Glomerular endothelial cell (primary cell): ENCODE data around the gene KANSL3. TPM values are rescaled to one million over a fixed set of nuclear protein-coding genes. Genes with fewer than 3 reads are reported as not detected.

Experiments used
- DNase-seq: peaks from one replicate; pipeline ENCODE4 v3.0.0-alpha.2; 2011; ENCODE audit warnings: low read depth, low spot score; ENCODE audit errors: extremely low read depth
- total RNA-seq: library from RNA; depleted of rRNA; stranded (reverse); fragments of >200 nt; gene quantifications from 2 replicates; pipeline ENCODE4 v1.2.3, GENCODE V29; 2015

The KANSL3 gene
- total RNA-seq, 1 donor from 2014 or later: 27.4 TPM

DNA sequence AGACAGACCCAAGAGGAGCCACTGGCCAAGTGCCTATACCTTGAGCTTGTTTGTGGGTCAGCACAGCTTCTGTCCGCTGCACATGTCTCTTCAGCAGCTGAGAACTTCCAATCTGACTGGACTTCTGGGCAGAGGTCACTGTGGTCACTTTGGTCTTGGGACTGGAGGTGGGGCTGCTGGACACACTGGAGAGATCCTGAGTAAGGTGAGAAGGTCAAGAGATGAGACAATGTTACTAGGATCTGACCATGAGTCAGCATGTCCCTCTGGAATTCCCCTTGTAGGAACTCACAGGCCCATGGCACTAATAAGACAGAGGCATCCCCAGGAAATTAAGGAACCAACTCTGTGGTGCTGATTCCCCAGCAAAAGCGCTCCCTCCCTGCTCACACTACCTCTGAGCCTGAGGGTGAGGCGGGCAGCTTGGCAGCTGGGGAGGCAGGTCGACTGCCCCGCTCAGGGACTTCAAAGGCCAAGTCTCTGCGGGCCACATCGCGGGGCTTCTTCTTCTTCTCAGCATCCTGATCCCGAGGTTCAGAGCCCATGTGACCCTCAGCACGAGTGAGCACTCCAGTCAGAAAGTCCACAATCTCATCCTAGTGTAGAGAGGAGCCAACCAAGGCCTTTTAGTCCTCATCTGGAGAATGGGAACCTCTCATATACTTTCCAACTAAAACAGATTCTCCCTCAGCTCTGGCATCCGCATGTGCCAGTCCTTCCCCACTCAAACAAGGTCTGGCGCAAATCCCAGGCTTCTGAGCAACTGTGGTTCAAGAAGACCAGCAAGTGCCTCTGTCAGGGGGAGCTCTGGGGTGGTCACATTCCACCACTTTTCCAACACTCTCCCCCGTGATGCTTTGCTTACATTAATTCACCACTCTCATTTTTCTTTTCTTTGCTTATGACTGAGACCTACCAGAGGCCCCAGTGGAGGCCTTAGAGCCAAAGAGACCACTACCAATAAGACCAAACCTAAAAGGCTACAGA, 29.4 kb downstream of the KANSL3 start:
- DNase-seq: no peak

DNA sequence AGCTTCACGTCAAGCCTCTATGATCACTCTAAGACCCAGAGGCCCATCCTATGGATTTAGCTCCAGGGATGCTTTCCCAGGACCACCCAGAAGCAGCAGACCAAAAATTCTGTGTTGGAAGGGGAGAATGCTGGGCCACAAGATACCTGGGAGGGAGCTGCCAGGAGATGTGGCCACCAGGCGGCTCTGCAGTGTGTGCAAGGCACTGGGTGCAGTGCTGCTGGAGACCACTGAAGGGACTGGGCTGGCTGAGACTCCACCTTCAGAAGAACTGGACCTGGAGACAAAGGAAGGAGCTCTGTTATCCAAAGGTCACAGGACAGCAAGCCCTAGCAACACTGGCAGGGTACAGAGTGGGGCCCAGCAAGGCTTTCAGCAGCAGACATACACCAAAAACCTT, 34.0 kb downstream of the KANSL3 start:
- DNase-seq: no peak

DNA sequence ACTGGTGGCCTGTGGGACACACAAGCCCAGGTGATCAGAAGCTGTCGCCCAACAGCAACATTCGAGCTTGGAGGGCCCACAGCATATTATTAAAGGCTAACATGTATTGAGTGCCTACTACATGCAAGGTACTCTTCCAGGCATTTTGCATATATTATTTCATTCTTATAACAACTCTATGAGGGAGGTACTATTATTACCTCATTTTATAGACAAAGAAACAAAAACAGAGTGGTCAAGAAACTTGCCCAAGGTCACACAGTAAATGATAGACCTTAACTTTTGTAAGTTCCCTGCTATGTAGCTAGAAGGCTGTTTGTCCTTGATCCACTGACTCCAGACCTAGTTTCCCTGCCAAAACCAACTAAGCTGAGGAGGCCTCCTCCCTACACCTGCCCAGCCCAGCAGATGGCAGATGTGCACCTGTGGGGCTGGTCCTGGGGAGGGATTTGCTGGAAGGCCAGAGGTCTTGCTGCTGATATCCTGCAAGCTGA, 35.7 kb downstream of the KANSL3 start:
- DNase-seq: no peak

DNA sequence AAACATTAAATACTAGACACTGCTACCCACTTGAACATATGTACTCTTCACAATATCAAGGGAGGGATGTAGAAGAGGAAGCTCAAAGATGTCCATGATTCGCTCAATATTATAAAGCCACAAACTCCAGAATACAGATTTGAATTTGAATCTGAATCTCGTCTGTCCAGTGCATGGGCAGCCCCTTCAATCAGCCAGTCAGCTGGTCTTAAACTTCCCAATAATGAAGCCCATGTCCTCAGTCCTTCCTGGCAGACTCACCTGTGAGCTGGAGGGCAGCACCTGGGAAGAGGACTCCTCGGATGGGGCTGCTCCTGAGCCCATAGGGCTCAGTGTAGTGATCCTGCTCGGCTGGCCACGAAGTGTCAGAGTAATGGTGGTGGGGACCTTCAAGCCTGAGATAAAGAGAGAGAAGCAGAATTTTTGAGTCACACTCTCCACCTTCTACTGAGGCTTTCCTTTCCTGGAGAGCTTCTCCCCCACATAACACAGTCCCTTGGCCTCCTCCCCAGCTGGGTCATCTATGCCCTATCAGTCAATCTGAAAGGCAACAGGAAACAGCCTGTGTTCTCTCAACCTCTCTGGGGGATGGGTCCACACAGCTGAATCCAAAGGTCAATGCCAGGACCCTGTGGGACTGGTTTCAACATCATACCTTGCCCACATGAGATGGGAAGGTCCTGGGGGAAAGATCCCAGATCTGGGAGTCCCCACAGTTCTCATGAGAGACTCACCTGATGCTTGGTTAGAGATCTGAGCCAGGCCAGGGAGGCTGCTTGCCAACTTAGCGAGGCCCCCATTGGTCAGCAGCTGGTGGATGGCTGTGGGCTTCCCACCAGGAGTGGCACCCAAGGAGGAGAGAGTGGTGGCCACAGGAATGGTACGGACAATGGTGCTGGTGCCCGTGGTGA, 36.5 kb downstream of the KANSL3 start:
- no peak for DNase-seq

DNA sequence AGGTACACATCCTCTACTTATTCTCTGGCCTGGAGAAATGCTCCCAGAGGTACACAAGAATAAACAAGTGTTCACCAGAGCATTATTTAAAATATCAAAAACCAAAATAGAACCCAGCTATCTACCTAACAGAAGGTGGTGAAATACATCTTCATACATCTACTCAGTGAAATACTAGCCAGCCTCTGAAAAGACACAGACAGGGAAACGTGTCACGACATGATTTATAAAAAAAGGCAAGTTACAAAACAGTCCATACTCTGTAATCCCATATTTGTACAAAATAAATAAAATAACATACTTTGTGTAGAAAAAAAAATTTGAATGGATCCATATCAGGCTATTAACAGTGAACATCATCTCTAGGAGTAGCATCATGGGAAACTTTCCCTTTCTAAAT, 38.2 kb downstream of the KANSL3 start:
- DNase-seq: no peak

DNA sequence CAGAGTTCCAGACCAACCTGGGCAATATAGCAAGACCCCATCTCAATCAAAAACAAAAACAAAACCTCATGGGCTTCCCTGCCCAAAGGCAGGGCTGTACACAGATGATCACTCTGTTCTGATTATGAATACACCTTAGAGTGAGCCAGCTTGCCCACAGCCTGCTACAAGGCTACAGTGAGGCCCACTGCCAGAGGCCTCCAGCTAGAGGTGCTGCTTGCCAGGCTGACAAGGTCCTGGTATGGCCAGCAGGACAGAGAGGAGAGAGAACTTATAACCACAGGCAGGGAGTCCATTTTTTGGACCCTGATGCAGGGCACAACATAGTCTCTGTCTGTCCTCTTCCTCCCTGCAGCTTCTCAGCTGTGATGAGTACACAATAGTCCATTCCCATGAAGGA, 41.5 kb downstream of the KANSL3 start:
- no peak for DNase-seq

DNA sequence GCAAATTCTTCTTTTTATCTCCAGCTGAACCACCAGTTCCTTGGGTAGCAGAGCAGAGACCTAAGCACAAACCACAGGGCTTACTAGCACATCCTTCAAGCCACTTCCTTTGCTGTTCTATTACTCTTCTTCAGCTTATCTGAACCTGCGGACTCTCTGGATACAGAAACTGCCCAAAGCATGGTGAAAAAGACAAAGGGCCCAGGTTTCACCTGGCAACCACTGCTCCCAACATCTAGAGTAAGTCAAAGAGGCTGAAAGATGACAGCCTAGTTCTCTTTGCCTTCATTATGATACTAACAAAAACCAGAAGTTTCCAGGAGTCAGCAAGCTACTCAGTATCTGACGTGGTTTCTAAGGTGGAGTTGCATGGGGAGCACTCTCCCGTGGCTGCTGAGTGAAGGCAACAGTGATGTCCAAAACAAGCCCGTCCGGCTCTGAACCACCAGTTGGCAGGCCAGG, 43.4 kb downstream of the KANSL3 start:
- no peak for DNase-seq

DNA sequence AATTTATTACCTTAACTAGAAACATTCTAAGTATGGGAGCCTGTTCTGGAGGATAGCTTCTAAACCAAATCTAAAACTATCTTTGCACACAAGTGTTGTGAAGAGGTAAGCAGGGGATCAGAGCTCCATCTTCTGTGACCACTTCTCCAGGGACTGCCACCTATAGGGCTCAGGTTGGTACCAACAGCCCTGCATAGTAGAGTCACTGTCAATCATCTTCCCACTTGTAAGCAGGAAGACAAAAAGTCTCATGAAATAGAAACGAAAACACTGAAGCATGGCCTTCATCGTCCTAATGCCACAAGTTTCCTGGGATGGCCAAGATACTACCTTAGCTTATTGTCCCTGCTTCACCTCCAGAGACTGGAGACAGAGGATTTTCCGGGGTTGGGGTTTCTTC, 43.8 kb downstream of the KANSL3 start:
- DNase-seq: no peak

DNA sequence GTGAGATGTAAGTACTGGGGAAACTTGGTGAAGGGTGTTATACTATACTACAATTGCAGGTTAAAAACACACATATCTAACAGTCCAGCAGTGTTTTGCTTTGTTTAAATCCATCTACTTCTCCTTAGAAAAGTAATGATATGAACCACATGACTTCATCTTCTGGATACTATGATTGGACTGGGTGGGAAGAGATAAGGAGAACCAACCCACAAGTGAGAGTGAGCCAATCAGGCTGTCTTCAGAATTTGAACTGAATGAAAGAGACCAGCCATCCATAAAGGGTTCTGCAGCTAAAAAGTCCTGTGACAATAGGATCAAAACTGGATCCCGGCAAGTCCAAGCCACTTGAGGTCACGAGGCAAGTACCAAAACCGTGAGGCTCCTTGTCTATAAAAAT, 46.6 kb downstream of the KANSL3 start:
- no peak for DNase-seq

DNA sequence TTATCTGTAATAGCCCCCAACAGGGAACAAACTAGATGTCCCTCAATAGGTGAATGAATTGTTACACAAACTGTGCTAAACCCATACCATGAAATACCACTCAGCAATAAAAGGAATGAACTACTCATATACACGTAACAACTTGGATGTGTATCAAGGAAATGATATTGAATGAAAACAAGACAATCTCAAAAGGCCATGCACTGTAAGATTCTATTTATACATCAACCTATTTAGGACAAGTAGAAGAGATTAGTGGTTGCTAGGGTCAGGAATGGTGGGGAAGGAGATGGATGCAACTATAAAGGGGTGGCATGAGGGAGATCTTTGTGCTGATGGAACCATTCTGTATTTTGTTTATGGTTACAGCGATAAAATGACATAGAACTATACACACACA, 47.1 kb downstream of the KANSL3 start:
- no peak for DNase-seq

DNA sequence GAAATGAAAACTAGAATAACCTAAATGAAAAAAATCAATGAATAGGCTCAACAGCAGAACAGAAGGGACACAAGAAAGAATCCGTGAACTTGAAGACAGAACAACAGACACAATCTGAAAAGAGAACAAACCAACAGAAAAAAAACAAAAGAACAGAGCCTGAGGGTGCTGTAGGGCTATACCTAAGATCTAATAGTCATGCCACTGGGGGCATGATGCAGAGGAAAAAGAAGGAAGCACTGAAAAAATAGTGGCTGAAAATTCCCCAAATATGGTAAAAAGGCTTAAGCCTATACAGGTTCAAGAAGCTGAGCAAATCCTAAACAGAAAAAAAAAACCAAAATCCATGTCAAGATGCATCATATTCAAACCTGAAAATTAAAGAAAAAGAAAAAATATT, 50.3 kb downstream of the KANSL3 start:
- no peak for DNase-seq

DNA sequence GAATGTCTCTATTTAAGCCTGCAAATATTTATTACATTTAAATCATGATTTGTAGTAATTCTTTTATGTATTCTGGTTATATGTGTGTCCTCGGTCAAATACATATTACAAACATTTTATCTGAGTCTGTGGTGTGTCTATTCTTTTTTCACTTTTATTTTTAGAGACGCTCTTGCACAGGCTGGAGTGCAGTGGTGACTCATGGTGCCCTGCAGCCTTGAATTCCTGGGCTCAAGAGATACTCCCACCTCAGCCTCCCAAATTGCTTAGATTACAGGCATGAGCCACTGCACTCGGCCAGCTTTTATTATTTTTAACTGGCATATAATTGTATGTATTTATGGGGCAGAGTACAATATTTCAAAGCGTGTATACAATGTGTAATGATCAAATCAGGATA, 54.1 kb downstream of the KANSL3 start:
- DNase-seq: no peak

DNA sequence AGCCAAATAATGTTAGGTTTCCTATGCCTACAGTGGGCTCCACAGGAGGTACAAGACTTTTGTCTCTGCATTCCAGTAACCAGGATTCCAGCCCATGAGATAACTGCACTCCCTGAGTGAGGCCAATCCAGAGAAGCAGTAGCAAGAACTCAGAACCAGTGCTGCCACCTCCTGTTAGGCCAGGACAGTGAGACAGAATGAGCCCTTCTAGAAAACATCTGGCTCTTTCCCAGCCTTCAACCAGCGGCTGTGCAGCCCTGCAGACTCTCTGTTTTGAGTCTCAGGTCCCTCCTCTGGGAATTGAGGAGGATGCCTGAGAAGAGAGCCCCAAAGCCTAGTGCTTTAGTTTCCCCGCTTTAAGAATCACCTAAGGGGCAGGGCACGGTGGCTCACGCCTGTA, 57.3 kb downstream of the KANSL3 start:
- no peak for DNase-seq

DNA sequence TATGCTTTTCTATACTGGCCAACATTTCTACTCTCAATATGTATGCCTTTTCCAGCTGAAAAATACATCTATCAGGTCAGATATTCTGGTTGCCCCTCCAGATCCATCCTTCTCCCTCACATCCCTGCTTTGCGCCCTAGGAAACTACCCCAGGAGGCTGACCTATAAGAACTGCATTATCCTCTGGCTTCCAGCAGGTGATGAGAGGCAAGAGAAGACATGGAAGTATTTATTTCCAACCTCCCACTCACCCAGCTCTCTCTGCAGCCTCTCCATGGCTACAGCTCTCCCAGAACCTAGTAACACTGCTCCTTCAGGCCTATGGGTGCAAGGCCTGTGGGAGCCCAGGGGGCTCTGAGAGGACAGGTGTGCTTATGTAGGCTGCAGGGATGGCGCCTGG, 58.7 kb downstream of the KANSL3 start:
- no peak for DNase-seq

DNA sequence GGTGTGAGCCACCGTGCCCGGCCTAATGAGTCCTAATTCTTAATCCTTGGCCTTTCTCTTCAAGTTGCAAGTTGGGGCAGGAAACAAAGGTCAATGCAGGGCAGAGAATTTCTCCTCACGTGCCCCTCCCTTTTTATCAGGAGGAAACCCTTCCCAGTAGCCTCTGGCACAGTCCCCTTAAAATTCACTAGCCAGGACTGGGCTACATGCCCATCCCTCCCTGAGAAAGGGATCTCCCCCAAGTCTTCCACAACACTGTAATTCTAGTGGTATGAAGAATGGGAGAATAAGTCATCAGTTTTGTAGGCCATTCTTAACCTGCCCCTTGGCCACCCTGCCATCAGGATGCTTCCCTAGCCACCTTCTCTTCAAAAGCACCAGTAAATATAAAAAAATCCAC, 59.4 kb downstream of the KANSL3 start:
- DNase-seq: no peak

DNA sequence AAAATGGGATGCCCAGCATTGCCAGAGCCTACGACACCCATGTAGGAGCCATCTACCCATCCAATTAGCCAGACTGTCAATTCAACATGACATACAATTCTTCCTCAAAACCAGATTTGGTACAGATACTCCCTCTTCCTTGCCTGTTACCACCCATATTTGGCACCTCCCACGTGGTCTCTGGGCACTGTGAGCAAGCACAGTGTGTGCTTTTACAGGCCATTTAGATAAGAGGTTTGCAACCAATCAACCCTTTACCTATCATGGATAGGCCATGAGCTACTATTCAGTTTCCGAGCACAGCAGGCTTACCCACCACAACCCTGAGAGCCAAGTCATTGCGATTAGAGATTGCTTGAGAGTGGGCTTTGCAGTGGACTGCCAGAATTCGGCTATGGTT, 60.6 kb downstream of the KANSL3 start:
- no peak for DNase-seq

DNA sequence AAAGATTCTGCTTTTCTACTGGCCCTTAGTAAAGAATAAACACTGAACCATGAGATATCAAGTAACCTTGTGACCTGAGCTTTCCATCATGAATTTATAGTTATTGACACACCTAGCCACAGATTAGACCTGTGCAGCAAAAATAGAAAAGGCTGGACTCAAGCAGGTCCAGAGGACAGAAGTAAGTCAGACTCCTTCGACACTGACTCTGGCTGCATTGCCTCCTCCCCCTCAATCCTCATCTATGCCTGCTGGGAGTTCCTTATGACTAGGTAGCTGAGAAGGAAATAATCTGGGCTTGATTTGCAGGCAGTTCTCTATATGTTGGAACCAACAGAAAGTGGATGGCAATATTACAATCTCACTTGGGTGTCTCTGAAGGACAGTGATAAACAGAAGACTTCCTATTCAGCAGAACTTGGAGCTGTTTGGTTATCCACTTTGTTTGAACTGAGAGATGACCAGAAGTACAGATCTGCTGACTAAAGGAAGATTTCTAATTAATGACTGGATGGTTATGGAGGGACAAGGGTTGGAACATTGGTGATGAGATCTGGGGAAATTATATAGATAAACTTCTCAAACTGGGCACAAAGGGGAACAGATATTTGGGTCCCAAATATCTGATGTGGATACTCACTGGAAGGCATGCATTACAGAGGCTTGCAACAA, 62.2 kb downstream of the KANSL3 start:
- DNase-seq: no peak

DNA sequence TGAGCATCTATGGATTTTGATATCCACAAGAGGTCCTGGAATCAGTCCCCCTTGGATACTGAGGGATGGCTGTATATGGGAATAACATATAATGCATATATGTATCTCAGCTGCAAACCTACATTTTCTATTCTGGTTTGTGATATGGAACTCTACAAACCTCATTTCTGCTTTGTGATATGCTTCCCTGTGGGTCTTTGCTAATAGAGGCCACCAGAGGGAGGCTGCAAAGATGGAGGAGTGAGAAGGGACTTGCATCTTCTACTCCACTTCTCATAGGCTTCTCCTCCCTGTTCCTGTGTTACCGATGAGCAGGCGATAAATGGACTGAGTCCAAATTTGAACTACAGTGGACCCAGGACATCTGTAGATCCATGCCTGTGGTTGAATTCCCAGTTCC, 63.7 kb downstream of the KANSL3 start:
- DNase-seq: no peak

DNA sequence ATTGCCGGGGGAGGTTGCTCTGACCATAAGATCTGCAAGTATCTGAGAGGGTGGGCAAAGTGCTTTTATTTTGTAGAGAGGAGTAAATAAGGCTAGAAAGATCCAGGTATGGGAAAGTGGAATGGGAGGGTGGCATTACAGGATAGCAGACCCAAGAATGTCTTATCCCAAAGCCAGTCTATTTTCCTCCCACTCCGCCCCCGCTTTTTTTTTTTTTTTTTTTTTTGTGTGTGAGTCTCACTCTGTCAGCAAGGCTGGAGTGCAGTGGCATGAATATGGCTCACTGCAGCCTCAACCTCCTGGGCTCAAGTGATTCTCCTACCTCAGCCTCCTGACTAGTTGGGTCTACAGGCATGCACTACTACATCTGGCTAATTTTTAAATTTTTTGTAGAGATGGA, 70.0 kb downstream of the KANSL3 start:
- no peak for DNase-seq

DNA sequence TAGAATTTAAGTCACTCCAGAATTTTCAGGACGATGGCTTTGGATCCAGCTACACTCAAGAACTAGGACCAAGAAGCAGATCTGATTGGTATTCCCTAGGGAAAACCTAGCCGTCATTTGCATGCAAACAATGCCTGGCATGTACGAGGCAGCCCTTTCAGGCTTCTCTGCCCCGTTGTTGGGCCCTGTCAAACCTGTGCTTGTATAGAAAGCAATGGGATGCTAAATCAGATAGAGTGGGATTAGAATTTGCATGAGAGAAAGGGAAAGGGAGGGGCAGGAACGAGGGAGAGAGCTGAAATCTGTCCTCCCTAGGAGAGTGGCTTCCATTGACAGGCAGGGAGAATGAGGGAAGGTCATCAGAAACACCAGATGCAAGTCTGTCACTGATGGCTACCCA, 73.0 kb downstream of the KANSL3 start:
- no peak for DNase-seq

DNA sequence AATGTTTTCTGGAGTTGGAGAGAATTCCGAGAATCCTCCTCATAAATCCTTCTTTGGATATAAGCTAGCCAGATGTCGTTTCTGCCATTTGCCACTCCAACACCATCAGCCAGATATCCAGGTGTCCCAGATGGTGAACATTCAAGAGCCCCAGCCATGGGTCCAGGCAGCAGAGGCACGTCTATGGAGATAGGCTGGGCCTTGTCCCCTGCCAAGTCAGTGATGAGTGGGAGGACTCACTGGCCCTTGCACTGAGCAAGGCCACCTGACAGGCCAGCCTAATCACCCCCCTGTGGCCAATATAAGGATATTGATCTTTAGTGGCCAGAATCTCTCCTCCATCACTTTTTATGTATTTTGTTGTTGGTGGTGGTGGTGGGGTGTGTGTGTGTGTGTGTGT, 73.5 kb downstream of the KANSL3 start:
- DNase-seq: no peak
